ENCODE measurements around the gene OR4F15. TPM values are rescaled to one million over a fixed set of nuclear protein-coding genes. Genes with fewer than 3 reads are reported as not detected.

Gene OR4F15
- total RNA-seq, 2 donors from 2014 or later = not detected

DNA sequence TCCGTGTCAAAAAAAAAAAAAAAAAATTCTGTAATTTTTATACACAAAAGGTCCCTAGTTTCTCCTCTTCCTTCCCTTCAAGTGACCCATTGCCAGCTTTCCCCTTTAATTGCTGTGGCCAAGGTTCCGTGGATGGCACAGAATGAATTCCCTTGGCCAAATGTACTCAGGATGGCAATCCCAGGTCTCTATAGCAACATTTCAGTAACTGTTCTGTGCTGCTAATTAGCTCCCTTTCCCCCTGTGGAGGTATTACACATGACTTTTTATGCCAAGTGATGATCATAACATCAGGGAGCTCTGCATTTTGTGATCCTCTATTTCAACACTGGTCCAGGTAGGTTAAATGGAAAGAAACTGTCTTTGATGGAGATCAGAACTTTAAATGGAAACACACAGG lies 8.8 kb upstream of the OR4F15 start, which contains the start of gene OR4F6:
TSS of gene OR4F6 (plus strand) at position 301 of the 400 bp plus-strand sequence. CDS start 2,211 bp downstream, outside the sequence.
- Histone ChIP-seq H3K9me3 (ENCODE audit: control insufficient read depth, low read length) (no peaks in the 10 kb centered on the region), H3K4me3 (ENCODE audit: low read length) (no peak within 1 kb of the TSS), H3K9ac (ENCODE audit: extremely low read depth, low read length, poor library complexity, severe bottlenecking) (no peak within 1 kb of the TSS), H3K36me3 (ENCODE audit: control insufficient read depth, insufficient read depth, low read length) (no peaks in the 10 kb centered on the region), H3K4me1 (ENCODE audit: control insufficient read depth, insufficient read depth, low read length) (no peaks in the 10 kb centered on the region), H3K27me3 (ENCODE audit: control insufficient read depth, insufficient read depth, low read length, poor library complexity, severe bottlenecking) (no peaks in the 10 kb centered on the region), H3K27ac (ENCODE audit: low read depth, low read length) (no peak within 1 kb of the TSS)
- H3K9me3 Mint-ChIP-seq = no peaks in the 10 kb centered on the region
- 94 to 100% methylated on average over 2 of the region's 2 CpGs for WGBS, 2 experiments (ENCODE audit: insufficient coverage in 1 of 2, insufficient read length in 1 of 2)
- no peak for DNase-seq
- no peaks in the 10 kb centered on the region for H3K4me1 Mint-ChIP-seq
- TF ChIP-seq, protein P1, sequence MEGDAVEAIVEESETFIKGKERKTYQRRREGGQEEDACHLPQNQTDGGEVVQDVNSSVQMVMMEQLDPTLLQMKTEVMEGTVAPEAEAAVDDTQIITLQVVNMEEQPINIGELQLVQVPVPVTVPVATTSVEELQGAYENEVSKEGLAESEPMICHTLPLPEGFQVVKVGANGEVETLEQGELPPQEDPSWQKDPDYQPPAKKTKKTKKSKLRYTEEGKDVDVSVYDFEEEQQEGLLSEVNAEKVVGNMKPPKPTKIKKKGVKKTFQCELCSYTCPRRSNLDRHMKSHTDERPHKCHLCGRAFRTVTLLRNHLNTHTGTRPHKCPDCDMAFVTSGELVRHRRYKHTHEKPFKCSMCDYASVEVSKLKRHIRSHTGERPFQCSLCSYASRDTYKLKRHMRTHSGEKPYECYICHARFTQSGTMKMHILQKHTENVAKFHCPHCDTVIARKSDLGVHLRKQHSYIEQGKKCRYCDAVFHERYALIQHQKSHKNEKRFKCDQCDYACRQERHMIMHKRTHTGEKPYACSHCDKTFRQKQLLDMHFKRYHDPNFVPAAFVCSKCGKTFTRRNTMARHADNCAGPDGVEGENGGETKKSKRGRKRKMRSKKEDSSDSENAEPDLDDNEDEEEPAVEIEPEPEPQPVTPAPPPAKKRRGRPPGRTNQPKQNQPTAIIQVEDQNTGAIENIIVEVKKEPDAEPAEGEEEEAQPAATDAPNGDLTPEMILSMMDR (conservative IDR thresholded peaks at IDR 0.05) = no peak
- peaks cover 3% of the 10 kb centered on the region for H3K27me3 Mint-ChIP-seq (ENCODE audit: insufficient read depth)
- no peak within 1 kb of the TSS for H3K27ac Mint-ChIP-seq
- H3K4me3 Mint-ChIP-seq = no peak within 1 kb of the TSS
- H3K36me3 Mint-ChIP-seq (ENCODE audit: low read depth) = no peaks in the 10 kb centered on the region

DNA sequence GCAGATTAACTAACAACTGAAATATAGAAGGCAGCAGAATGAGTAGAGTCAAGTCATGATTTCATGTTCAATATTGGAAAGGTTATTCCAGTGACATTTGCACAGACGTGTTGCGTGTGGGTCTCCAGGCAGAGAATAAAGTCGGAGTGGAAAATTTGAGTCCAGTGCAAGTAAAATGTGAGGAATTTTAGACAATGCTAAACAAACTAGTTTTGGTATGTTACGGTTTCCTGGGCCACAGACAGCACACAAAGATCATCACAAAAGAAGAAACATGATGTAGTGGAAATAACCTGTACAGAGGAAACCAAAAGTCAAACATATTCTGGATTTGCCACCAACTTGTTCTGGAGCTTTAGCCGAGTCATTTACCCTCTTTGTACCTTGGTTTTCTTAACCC lies 8.3 kb upstream of the OR4F15 start:
- no peaks in the 10 kb centered on the region for H3K9me3 ChIP-seq (ENCODE audit: control insufficient read depth, low read length)
- H3K27me3 ChIP-seq (ENCODE audit: control insufficient read depth, insufficient read depth, low read length, poor library complexity, severe bottlenecking) = no peaks in the 10 kb centered on the region
- no peak for DNase-seq
- TF ChIP-seq, protein P1 (conservative IDR thresholded peaks at IDR 0.05) = no peak
- no peak overlapping the region for H3K4me3 Mint-ChIP-seq
- peaks cover 2% of the 10 kb centered on the region for H3K27me3 Mint-ChIP-seq (ENCODE audit: insufficient read depth)
- H3K27ac Mint-ChIP-seq = no peak overlapping the region
- no peaks in the 10 kb centered on the region for H3K36me3 Mint-ChIP-seq (ENCODE audit: low read depth)
- H3K36me3 ChIP-seq (ENCODE audit: control insufficient read depth, insufficient read depth, low read length) = no peaks in the 10 kb centered on the region
- no peaks in the 10 kb centered on the region for H3K4me1 Mint-ChIP-seq
- H3K4me1 ChIP-seq (ENCODE audit: control insufficient read depth, insufficient read depth, low read length) = no peaks in the 10 kb centered on the region
- WGBS, 2 experiments (ENCODE audit: insufficient coverage in 1 of 2, insufficient read length in 1 of 2) = 92 to 93% methylated on average over 4 to 5 of the region's 5 CpGs
- H3K4me3 ChIP-seq (ENCODE audit: low read length) = no peak overlapping the region
- H3K9me3 Mint-ChIP-seq = no peaks in the 10 kb centered on the region
- H3K9ac ChIP-seq (ENCODE audit: extremely low read depth, low read length, poor library complexity, severe bottlenecking) = no peak overlapping the region
- no peak overlapping the region for H3K27ac ChIP-seq (ENCODE audit: low read depth, low read length)

DNA sequence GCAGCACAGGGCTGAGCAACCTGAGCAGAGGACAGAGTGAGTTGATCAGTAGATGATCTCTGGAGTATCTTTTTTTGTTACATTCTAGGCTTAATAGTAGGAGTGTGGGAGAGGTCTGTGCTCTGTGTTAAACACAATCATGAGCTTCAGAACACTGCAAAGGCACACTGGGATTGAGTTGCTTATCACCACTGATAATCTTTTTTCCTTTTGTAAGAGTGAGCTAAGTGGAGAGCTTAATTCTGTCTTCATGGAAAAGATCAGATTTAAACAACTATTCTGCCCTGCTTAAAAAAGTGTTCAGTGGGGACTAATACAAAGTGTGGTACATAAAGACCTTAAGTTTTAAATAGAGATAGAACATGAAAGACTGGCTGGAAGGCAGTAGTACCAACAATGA lies 7.6 kb upstream of the OR4F15 start:
- no peak overlapping the region for H3K4me3 Mint-ChIP-seq
- Histone ChIP-seq H3K36me3 (ENCODE audit: control insufficient read depth, insufficient read depth, low read length) (no peaks in the 10 kb centered on the region), H3K9me3 (ENCODE audit: control insufficient read depth, low read length) (no peaks in the 10 kb centered on the region), H3K27me3 (ENCODE audit: control insufficient read depth, insufficient read depth, low read length, poor library complexity, severe bottlenecking) (no peaks in the 10 kb centered on the region), H3K9ac (ENCODE audit: extremely low read depth, low read length, poor library complexity, severe bottlenecking) (no peak overlapping the region), H3K4me1 (ENCODE audit: control insufficient read depth, insufficient read depth, low read length) (no peaks in the 10 kb centered on the region), H3K4me3 (ENCODE audit: low read length) (no peak overlapping the region), H3K27ac (ENCODE audit: low read depth, low read length) (no peak overlapping the region)
- H3K27ac Mint-ChIP-seq = no peak overlapping the region
- DNase-seq = no peak
- no peaks in the 10 kb centered on the region for H3K4me1 Mint-ChIP-seq
- TF ChIP-seq, protein P1 (conservative IDR thresholded peaks at IDR 0.05) = no peak
- H3K36me3 Mint-ChIP-seq (ENCODE audit: low read depth) = no peaks in the 10 kb centered on the region
- no peaks in the 10 kb centered on the region for H3K9me3 Mint-ChIP-seq
- H3K27me3 Mint-ChIP-seq (ENCODE audit: insufficient read depth) = peaks cover 2% of the 10 kb centered on the region
